A673 (cell line): ENCODE data around the gene SLC19A1. TPM values are rescaled to one million over a fixed set of nuclear protein-coding genes. Genes with fewer than 3 reads are reported as not detected.

Source experiments
- BruUV-seq: library from RNA; stranded (reverse); fragments of 400-500 nt; replicated peaks from 2 replicates; lab custom pipeline; 2021; lab: Mats Ljungman, UMichigan
- CTCF ChIA-PET: fragments of 300-600 bp; sonication (Branson Sonifier 250); formaldehyde crosslinking; loops from one replicate; lab custom pipeline; 2022; ENCODE audit warnings: antibody characterized with exemption; lab: Charles Lee
- POLR2A ChIA-PET: fragments of 300-600 bp; sonication (Branson Sonifier 250); formaldehyde crosslinking; loops from one replicate; lab custom pipeline; 2022; ENCODE audit warnings: antibody characterized with exemption; ENCODE audit not compliant: low non-redundant PET; lab: Charles Lee
- DNase-seq: peaks from one replicate; pipeline ENCODE4 v3.0.0-alpha.2; 2015; ENCODE audit warnings: low spot score
- H3K27ac ChIP-seq: fragments of 200-600 bp; sonication (generic); 2 replicates; pipeline ENCODE4 v1.5.1; 2016; ENCODE audit warnings: mixed run types, low read depth, mild to moderate bottlenecking, mixed read lengths, antibody characterized with exemption, low read length; ENCODE audit not compliant: poor library complexity, severe bottlenecking
- H3K27me3 ChIP-seq: fragments of 200-600 bp; sonication (generic); replicated peaks from 2 replicates; pipeline ENCODE4 v1.6.1; 2017; ENCODE audit warnings: mixed run types, low read depth, mild to moderate bottlenecking, mixed read lengths, antibody characterized with exemption, low read length; ENCODE audit not compliant: insufficient read depth, poor library complexity
- H3K36me3 ChIP-seq: fragments of 200-600 bp; sonication (generic); 2 replicates; pipeline ENCODE4 v1.6.1; 2016; ENCODE audit warnings: mixed run types, mild to moderate bottlenecking, mixed read lengths, antibody characterized with exemption, low read length; ENCODE audit not compliant: insufficient read depth, poor library complexity, severe bottlenecking
- H3K4me1 ChIP-seq: fragments of 200-600 bp; sonication (generic); 2 replicates; pipeline ENCODE4 v1.6.1; 2017; ENCODE audit warnings: mixed run types, mild to moderate bottlenecking, mixed read lengths, antibody characterized with exemption, low read length; ENCODE audit not compliant: insufficient read depth, poor library complexity, severe bottlenecking
- H3K4me3 ChIP-seq: fragments of 200-600 bp; sonication (generic); 2 replicates; pipeline ENCODE4 v1.5.1; 2016; ENCODE audit warnings: low read depth, mixed run types, mild to moderate bottlenecking, mixed read lengths, low read length; ENCODE audit not compliant: poor library complexity, severe bottlenecking
- H3K9me3 ChIP-seq: fragments of 200-600 bp; sonication (generic); 2 replicates; pipeline ENCODE4 v1.6.1; 2016; ENCODE audit warnings: mixed run types, low read depth, mild to moderate bottlenecking, mixed read lengths, antibody characterized with exemption, low read length; ENCODE audit not compliant: poor library complexity, severe bottlenecking
- CTCF ChIP-seq: fragments of 300-800, 200-600 bp; sonication (generic); conservative IDR thresholded peaks from 2 replicates; pipeline ENCODE4 v1.5.1; 2017; ENCODE audit warnings: low read depth, mild to moderate bottlenecking, antibody characterized with exemption, low read length, moderate library complexity, mixed read lengths
- EZH2 ChIP-seq: fragments of 200-600 bp; sonication (generic); IDR thresholded peaks from 2 replicates; pipeline ENCODE4 v1.6.1; 2017; ENCODE audit warnings: borderline replicate concordance, low read depth, mild to moderate bottlenecking, mixed read lengths, antibody characterized with exemption, low read length; ENCODE audit not compliant: poor library complexity, severe bottlenecking
- intact Hi-C: fragments of 100-400 bp; cut with micrococcal nuclease; formaldehyde crosslinking; loops from one replicate; pipeline ENCODE4 v1.10.0; 2022; ENCODE audit not compliant: unreplicated experiment
- total RNA-seq: library from RNA; stranded (reverse); gene quantifications from 2 replicates; pipeline ENCODE4 v1.2.3, GENCODE V29; 2021

Gene SLC19A1
- total RNA-seq, 1 experiment from 2014 or later = 72.1 TPM

GRCh38 chr21:45468051-45468970 is 73.9 kb downstream of the SLC19A1 start:
- BruUV-seq = no TSS peak
- ChIA-PET POLR2A (no interaction called here), CTCF (no interaction called here)

GRCh38 chr21:45467221-45467779 is 74.9 kb downstream of the SLC19A1 start:
- Histone ChIP-seq H3K27me3 (no peaks in the 10 kb centered on the region), H3K27ac (no peak overlapping the region), H3K4me3 (no peak overlapping the region), H3K36me3 (no peaks in the 10 kb centered on the region), H3K4me1 (peaks cover 11% of the 10 kb centered on the region), H3K9me3 (peaks cover 4% of the 10 kb centered on the region)
- TF ChIP-seq EZH2 (no peak), CTCF (no peak)
- POLR2A ChIA-PET = no interaction called here
- CTCF ChIA-PET = no interaction called here
- BruUV-seq = no TSS peak
- no peak for DNase-seq
- intact Hi-C loops = no loop called here

More at GRCh38 chr21:45468051-45468970, 73.9 kb downstream of the SLC19A1 start:
- H3K4me1 ChIP-seq = peaks cover 13% of the 10 kb centered on the region
- H3K9me3 ChIP-seq = no peaks in the 10 kb centered on the region
- H3K27me3 ChIP-seq = no peaks in the 10 kb centered on the region
- intact Hi-C loops = no loop called here
- no peak for TF ChIP-seq CTCF
- no peak for TF ChIP-seq EZH2
- no peak for DNase-seq
- no peak overlapping the region for H3K4me3 ChIP-seq
- H3K27ac ChIP-seq = no peak overlapping the region
- H3K36me3 ChIP-seq = no peaks in the 10 kb centered on the region

- POLR2A ChIA-PET = no interaction called here
- intact Hi-C loops = no loop called here
- Histone ChIP-seq H3K4me1 (peaks cover 4% of the 10 kb centered on the region), H3K27me3 (no peaks in the 10 kb centered on the region), H3K27ac (no peak overlapping the region), H3K4me3 (no peak overlapping the region), H3K36me3 (no peaks in the 10 kb centered on the region), H3K9me3 (peaks cover 6% of the 10 kb centered on the region)
- DNase-seq = no peak
- no TSS peak for BruUV-seq
- CTCF ChIA-PET = no interaction called here
- no peak for TF ChIP-seq CTCF
- TF ChIP-seq EZH2 = no peak
Observed at GRCh38 chr21:45466330-45467220, 75.7 kb downstream of the SLC19A1 start.
